AG04450 (cell line): Measurements from ENCODE around the gene DMAP1. TPM values are rescaled to one million over a fixed set of nuclear protein-coding genes. Genes with fewer than 3 reads are reported as not detected.

Experiments used
- CTCF ChIA-PET: fragments of 300-600, 350-600 bp; formaldehyde crosslinking; extraction: SDS; loops from one replicate; lab custom pipeline; 2022; ENCODE audit warnings: antibody characterized with exemption, inconsistent platforms; lab: Charles Lee
- POLR2A ChIA-PET: fragments of 350-600 bp; formaldehyde crosslinking; extraction: SDS; loops from one replicate; lab custom pipeline; 2021; ENCODE audit warnings: antibody characterized with exemption, inconsistent platforms; lab: Yijun Ruan, JAX
- DNase-seq: peaks from one replicate; pipeline ENCODE4 v3.0.0-alpha.2; 2011; ENCODE audit warnings: low read depth, low spot score
- H3K27ac ChIP-seq: one replicate; pipeline ENCODE4 v1.5.1; 2012; ENCODE audit warnings: low read depth, low read length, control low read depth
- H3K27me3 ChIP-seq: one replicate; pipeline ENCODE4 v1.6.0; 2012; ENCODE audit warnings: low read length; ENCODE audit not compliant: control insufficient read depth, insufficient read depth
- H3K4me3 ChIP-seq: 2 replicates; pipeline ENCODE4 v1.5.1; 2011; ENCODE audit warnings: mild to moderate bottlenecking, low read depth, low read length, control low read depth
- H3K9me3 ChIP-seq: 2 replicates; pipeline ENCODE4 v1.5.1; 2012; ENCODE audit warnings: low read length; ENCODE audit not compliant: control insufficient read depth, insufficient read depth
- CTCF ChIP-seq: IDR thresholded peaks from 2 replicates; pipeline ENCODE4 v1.5.1; 2011; ENCODE audit warnings: low read depth, low read length, control low read depth, inconsistent platforms
- polyA plus RNA-seq: library from polyadenylated mRNA; depleted of rRNA; stranded (reverse); fragments of >200 nt; gene quantifications from 2 replicates; pipeline ENCODE4 v1.2.3, GENCODE V29; 2011

Gene DMAP1
- polyA plus RNA-seq, 1 experiment, result 27.0 TPM

GRCh38 chr1:44239331-44239960, 26.2 kb downstream of the DMAP1 start:
- CTCF ChIA-PET, result interaction anchor here (0.8 to 3.8 kb wide), 9 partner anchors 9 to 414 kb away, joined by 3 to 34 read pairs (median 3); no protein-coding TSS in a partner anchor
- Histone ChIP-seq H3K9me3 (no peaks in the 10 kb centered on the region; the same call in 1 of the 2 replicates), H3K27me3 (no peaks in the 10 kb centered on the region), H3K27ac (peak overlapping the region; percentile 52), H3K4me3 (no peak overlapping the region)
- TF ChIP-seq CTCF, result peak; percentile 37
- POLR2A ChIA-PET, result interaction anchor here (1.6 kb wide), 1 partner anchor 19 kb away, joined by 3 read pairs; no protein-coding TSS in a partner anchor
- DNase-seq, result no peak

- CTCF ChIA-PET, result interaction anchor here (1.4 to 3.8 kb wide), 4 partner anchors 8 to 413 kb away, joined by 3 to 34 read pairs (median 5); no protein-coding TSS in a partner anchor
- H3K27ac ChIP-seq, result peak overlapping the region; percentile 52
- no peak for DNase-seq
Measured at GRCh38 chr1:44239961-44240371, 26.7 kb downstream of the DMAP1 start.

GRCh38 chr1:44240802-44241671, 27.8 kb downstream of the DMAP1 start:
- Histone ChIP-seq H3K27ac (no peak overlapping the region), H3K27me3 (no peaks in the 10 kb centered on the region), H3K9me3 (no peaks in the 10 kb centered on the region; the same call in 1 of the 2 replicates), H3K4me3 (no peak overlapping the region)
- ChIA-PET CTCF (interaction anchor here (3.8 kb wide), 1 partner anchor 21 kb away, joined by 34 read pairs; no protein-coding TSS in a partner anchor), POLR2A (no interaction called here)
- TF ChIP-seq CTCF, result no peak
- DNase-seq, result no peak

More at GRCh38 chr1:44239961-44240371, 26.7 kb downstream of the DMAP1 start:
- POLR2A ChIA-PET, result interaction anchor here (1.6 kb wide), 1 partner anchor 20 kb away, joined by 3 read pairs; no protein-coding TSS in a partner anchor
- no peaks in the 10 kb centered on the region for H3K27me3 ChIP-seq
- no peaks in the 10 kb centered on the region; the same call in 1 of the 2 replicates for H3K9me3 ChIP-seq
- H3K4me3 ChIP-seq, result no peak overlapping the region
- TF ChIP-seq CTCF, result no peak

GRCh38 chr1:44242746-44243145, 29.5 kb downstream of the DMAP1 start:
- H3K4me3 ChIP-seq, result no peak overlapping the region
- H3K27me3 ChIP-seq, result no peaks in the 10 kb centered on the region
- no peak for DNase-seq
- TF ChIP-seq CTCF, result no peak
- CTCF ChIA-PET, result no interaction called here
- POLR2A ChIA-PET, result no interaction called here
- no peak overlapping the region for H3K27ac ChIP-seq
- H3K9me3 ChIP-seq, result no peaks in the 10 kb centered on the region; the same call in 1 of the 2 replicates
